ENCODE measurements around the gene RBMS3.

RBMS3 gene

GRCh38 chr3:29590461-29590860 lies 309.6 kb downstream of the RBMS3 start:
- no peak for DNase-seq

- no peak for DNase-seq
Measured at GRCh38 chr3:29591579-29591978, 310.7 kb downstream of the RBMS3 start.

- DNase-seq, result no peak
Measured at GRCh38 chr3:29593802-29594201, 312.9 kb downstream of the RBMS3 start.

DNA sequence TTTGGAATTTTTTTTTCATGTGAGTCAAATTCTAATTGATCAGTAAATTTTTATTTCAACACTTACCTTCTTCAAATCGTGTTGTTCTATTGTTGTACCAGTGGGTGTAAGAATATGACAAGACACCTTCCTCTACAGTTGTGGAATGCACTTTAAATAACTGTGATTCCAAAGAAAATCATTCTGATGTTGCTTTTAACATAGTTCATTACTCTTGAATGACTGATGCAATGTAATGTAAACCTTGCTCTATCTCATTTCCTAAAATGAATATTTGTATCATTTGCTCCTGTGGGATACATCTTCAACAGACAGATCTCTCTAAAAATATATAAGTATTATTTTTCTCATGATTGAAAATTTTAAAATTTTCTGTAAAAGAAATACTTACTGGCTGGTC lies 313.4 kb downstream of the RBMS3 start:
- no peak for DNase-seq

- no peak for DNase-seq
Measured at GRCh38 chr3:29597376-29598008, 316.6 kb downstream of the RBMS3 start.

DNA sequence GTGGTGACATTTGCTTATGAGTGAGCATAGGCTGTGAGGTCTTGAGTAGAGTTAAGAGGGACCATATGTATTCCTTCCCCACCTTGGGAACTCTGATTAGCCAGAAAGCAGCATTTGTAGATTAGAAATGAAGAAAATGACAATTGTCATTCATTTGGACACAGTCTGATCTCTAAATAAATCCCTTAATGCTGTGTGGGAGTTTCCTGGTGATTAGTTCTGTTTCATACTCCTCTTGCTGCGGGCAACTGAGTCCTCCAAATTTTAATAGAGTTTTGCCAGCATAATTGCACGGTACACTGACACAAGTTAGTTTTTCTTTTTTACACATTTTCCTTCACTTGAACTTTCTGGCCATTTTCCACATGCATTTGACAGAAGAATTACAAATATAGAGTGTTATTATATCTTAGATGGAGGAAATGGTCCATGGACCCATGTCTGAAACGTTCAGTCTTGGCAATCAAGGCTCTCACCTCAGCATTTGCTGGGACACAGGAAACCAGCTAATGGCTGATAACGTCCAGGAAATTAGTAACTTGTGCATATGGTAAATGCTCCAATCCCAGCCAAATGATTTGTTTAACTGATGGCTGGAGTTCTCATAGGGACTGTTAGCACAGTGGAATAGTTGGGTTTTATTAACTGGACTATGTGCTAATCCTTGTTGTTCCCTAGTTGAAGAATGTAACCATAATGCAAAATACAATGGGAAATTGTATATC lies 321.2 kb downstream of the RBMS3 start:
- DNase-seq, result no peak

- no peak for DNase-seq
Measured at GRCh38 chr3:29605845-29606244, 325.0 kb downstream of the RBMS3 start.

DNA sequence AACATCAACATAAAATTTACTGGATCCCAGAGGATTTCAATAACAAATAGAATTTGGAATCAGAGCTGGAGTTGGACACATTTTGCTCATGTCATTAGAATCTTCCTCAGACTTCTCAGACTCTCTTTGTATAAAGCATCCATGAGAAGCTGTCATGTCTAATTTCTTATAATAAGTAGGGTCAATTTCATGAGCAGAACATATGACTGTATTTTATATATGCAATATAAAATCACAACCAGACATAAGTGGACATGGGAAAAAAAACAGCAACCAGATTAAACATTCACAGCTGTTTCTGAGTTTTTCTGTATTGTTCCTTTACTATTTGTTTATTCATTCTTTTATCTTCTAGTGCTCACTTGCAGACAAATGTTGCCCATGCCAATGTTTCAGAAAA lies 325.5 kb downstream of the RBMS3 start:
- DNase-seq, result no peak

DNA sequence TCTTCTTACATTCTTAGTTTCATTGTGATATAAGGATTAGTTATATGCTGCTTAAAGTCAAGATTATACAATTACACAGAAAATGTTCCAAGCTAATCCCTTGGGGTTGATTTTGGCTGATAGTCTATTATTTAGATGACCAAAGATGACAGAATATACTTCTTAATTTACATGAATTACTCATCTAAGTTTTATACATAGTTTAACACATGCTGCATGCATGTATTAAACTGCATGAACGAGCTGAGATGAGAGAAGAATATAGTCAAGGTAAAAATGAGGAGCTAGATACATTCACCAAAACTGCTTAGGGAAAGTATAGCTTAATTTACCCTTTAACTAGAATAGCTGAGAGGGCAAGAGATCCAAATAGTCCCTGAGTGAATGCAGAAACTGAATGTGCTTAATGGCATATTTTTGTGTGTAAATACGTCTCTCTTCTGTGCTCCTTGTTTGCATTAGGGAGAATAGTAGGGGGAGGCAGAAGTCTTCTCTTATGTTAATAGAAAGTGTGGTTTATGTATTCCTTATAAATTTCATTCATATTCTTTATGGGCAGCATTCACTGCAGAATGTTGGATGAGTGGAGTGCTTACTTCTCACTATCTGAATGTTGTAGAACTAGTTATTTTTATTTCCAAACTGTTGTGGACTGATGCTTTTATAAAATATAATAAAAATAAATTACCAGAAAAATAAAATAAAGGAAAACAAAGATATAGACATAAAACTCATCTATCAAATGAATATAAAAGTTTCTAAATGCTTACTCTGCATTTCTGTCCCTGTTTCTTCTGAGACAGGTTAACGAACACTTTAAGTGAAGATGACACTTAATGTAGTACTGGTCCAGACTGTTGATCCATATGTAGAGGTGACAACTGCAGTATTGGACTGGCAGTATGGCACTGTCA lies 327.8 kb downstream of the RBMS3 start:
- DNase-seq, result no peak

GRCh38 chr3:29609328-29609811 lies 328.5 kb downstream of the RBMS3 start:
- DNase-seq, result no peak

GRCh38 chr3:29610781-29611180 lies 329.9 kb downstream of the RBMS3 start:
- no peak for DNase-seq

- DNase-seq, result no peak
Measured at GRCh38 chr3:29611252-29611651, 330.4 kb downstream of the RBMS3 start.

DNA sequence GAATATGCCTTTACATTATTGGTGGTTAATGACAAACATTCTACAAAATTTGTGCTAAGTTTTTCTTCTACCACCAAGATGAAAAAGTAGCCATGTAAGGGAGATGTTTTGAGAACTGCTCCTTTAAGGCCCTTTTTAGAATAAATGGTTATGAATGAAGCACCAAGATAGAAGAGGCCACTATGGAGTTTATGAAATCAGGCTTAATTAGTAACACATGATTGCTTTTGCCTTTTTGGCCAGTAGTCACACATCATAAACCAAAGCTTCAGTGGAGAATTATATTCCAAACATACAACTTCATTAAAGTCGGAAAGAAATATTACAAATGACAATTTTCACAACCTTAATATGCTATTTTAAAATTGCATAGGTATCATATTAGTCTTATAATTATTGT lies 331.7 kb downstream of the RBMS3 start:
- DNase-seq, result no peak

GRCh38 chr3:29614954-29615353 lies 334.1 kb downstream of the RBMS3 start:
- no peak for DNase-seq

GRCh38 chr3:29618395-29619282 lies 337.8 kb downstream of the RBMS3 start:
- DNase-seq, result no peak

DNA sequence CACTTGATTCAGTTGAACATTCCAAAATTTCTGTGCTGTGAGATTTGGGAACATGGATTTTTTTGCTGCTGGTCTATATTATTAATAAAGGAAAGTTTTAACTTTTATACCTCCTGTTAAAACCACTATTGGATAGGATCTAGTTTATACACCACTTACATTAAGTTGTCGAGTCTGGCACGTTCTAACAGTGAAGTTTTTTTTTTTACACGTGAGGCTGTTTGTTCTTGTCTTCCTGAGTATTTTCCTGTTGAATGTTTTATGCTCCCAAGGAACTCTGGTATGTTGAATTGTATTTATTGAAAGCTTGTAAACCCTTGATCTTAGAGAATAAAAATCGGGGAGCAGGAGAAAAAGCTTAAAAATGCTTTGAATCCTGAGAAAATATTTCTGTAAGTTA lies 338.8 kb downstream of the RBMS3 start:
- DNase-seq, result no peak

- no peak for DNase-seq
Measured at GRCh38 chr3:29627136-29628117, 346.6 kb downstream of the RBMS3 start.

- no peak for DNase-seq
Measured at GRCh38 chr3:29628795-29629194, 347.9 kb downstream of the RBMS3 start.

DNA sequence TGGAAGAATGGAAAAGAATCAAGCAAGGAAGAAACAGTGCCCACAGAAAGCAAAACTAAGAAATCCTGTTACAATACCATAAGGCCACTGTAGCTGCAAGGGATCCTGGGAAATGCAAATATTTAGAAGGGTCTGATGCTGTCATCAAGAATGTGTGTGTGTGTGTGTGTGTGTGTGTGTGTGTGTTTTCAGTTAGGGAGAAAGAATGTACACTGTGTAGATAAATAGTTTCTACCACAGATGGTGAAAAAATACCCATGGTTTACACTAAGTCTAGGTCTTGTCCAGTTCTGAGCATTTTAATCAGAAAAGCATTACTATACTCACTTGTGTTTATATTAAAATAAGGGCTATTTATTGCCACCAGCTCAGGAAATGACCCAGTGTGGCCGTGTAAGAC lies 355.0 kb downstream of the RBMS3 start:
- DNase-seq, result no peak

DNA sequence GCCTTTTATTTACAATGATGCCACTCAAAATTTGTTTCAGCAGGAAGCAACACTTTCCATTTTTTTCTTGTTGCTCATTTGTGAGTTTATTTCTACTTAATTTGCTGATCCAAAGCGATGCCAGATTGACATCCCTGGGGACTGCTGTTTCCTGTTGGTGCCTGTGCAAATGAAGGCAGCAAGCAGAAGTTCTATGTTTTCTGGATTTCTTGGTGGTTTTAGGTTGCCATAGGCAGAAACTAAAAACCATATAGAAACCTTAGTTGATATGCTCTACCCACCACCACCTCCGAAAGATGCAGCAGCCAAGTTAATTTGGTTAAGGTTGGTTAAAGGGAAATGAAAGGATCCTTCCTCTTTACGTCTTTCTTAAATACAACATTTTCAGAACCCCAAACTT lies 356.2 kb downstream of the RBMS3 start:
- DNase-seq, result no peak

GRCh38 chr3:29639578-29640290 lies 358.9 kb downstream of the RBMS3 start:
- no peak for DNase-seq

Data from GDM1 (cell line).